ENCODE measurements around the gene CELF6.

CELF6 gene

GRCh38 chr15:72271221-72271620 lies 48.7 kb downstream of the CELF6 start:
- no peak for FAIRE-seq

DNA sequence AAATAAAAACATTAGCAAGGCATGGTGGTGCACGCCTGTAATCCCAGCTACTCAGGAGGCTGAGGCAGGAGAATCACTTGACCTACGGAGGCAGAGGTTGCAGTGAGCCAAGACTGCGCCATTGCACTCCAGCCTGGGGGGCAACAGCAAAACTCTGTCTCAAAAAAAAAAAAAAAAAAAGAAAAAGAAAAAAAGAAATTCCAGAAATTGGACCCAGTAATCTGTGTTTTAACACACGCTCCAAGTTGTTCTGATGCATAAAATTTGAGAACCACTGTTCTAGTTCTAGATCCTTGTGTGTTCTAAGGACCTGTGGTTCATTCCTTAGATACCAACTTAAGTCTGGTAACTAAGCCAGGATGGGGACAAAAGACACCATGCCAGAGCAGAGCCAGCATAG lies 50.2 kb downstream of the CELF6 start:
- no peak for FAIRE-seq

GRCh38 chr15:72265031-72265430 lies 54.9 kb downstream of the CELF6 start:
- FAIRE-seq, result no peak

GRCh38 chr15:72252663-72253299 lies 67.2 kb downstream of the CELF6 start:
- no peak for FAIRE-seq

- no peak for FAIRE-seq
These were observed 70.7 kb downstream of the CELF6 start for GRCh38 chr15:72249142-72249810.

GRCh38 chr15:72248514-72248913 lies 71.4 kb downstream of the CELF6 start:
- no peak for FAIRE-seq

DNA sequence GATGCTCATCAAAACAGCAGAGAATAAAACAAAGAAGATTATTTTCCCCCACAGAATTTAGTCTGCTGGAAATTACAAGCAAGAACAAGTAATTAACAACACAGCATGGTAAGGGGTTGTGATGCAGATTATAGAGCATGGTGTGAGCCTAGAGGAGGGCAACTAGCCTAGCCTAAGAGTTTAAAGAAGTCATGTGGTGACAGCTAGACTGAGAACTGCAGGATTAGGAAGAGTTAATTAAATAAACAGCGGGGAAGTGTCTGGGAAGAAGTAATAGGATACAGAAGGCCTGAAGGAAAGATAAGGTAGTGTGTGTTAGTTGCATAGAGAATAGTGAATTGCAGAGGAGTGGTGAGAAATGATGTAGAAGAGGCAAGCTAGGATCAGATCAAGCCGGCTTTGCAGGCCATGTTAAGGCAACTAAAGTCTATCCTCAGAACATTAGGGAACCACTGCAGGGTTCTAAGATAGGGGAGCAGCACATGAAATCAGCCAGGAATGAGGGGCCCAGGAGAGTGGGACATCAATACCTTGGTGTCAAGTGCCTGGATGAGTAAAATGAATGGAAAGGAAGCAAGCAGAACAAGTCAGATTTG lies 77.1 kb downstream of the CELF6 start:
- FAIRE-seq, result no peak

DNA sequence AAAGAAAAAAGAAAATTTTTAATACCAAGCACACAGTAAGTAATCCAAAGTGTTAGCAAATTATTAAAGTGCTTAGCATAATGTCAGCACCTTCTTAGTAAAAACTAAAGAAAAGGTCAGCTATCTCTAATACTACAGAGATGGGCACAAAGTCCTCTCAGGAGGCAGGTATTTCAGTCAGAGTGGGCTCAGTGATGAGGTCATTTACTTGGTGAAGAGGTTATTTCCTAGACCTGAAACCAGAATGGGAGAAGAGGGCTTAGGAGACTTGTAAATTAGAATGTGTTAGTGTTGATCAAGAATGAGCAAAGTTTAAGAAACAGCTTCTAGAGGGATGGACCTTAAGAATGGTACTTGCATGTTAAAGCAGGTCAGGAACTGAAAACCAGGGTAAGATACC lies 80.3 kb downstream of the CELF6 start:
- no peak for FAIRE-seq

DNA sequence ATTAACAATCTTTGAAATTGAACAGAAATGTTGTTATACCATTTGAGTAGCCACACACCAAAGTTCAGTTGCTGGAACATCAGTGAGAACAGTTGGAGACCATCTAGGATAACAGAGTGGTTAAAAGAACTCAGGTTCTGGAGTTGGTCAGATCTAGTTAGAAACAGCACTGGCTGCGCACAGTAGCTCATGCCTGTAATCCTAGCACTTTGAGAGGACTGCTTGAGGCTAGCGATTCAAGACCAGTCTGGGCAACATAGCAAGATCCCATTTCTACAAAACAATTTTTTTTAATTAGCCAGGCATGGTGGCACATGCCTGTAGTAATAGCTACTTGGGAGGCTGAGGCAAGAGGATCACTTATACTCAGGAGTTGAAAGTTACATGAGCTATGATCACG lies 81.4 kb downstream of the CELF6 start:
- no peak for FAIRE-seq

DNA sequence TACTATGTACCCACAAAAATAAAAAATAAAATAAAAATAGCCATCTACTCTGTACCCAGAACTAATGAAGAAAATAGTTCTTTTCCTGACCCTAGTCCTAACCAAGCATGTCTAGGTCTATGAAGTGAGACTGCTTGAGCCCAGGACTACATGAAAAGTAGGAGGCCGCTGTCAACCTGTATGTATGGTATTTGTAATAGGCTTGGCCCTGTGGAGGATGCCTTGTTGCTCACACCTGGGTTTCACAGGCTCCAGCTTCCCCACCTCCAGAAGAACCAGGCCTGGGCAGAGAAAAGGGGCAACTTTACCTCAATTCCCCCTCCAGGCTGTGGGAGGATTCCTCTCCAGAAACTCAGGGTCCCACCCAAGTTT lies 82.1 kb downstream of the CELF6 start:
- FAIRE-seq, result no peak

- no peak for FAIRE-seq
These were observed 82.7 kb downstream of the CELF6 start for GRCh38 chr15:72237029-72237852.

DNA sequence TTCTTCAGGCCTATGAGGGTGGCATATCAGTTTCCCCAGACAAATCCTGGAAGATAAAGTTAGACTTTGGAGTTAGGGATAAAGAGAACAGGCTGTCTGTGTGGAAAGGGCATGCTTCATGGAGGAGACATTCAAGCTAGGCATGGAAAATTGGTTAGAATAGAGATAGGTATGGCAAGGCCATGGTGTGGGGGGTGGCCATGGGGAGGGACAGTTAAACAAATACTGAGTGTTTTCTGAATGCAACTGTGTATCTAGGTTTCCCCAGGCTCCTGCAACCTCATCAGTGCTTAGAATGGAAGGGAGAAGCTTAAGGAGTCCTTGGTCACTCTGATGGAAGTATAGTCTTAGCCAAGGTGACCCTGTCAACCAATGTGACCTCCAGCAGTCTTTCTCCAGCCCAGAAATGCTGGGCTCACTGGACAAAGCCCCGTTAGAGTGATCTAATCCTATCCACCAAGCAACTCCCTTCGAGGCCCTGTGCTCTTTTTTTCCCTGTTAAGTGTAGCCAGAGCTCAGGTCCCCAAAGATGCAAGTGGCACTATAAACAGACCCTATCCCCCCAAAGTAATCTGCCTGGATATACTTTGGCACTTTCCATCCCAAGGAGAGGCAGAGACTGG lies 83.5 kb downstream of the CELF6 start:
- FAIRE-seq, result no peak

GRCh38 chr15:72235298-72235697 lies 84.7 kb downstream of the CELF6 start:
- no peak for FAIRE-seq

Data from TTC549 (cell line).